PC-3 (cell line): ENCODE results near the gene GEMIN2. TPM values are rescaled to one million over a fixed set of nuclear protein-coding genes. Genes with fewer than 3 reads are reported as not detected.
A peak's percentile ranks its signal among the peaks of the same experiment; 100 is the strongest.

Source experiments
- ATAC-seq: fragments of 200-7000 bp; cut with Tn5 transposase; 2 replicates; pipeline ENCODE4 v1.9.1; 2020; ENCODE audit warnings: mild to moderate bottlenecking, moderate library complexity
- BruUV-seq: library from RNA; stranded (reverse); fragments of 400-500 nt; replicated peaks from 2 replicates; lab custom pipeline; 2021; lab: Mats Ljungman, UMichigan
- CTCF ChIA-PET: fragments of 300-600 bp; sonication (Branson Sonifier 250); formaldehyde crosslinking; loops from one replicate; lab custom pipeline; 2022; ENCODE audit warnings: antibody characterized with exemption; lab: Charles Lee
- POLR2A ChIA-PET: fragments of 300-600 bp; sonication (Branson Sonifier 250); formaldehyde crosslinking; loops from one replicate; lab custom pipeline; 2022; ENCODE audit warnings: antibody characterized with exemption; ENCODE audit not compliant: unreplicated experiment; lab: Charles Lee
- DNase-seq: peaks from one replicate; pipeline ENCODE4 v3.0.0-alpha.2; 2015
- H2AFZ ChIP-seq: fragments of 300-600 bp; sonication (generic); 2 replicates; pipeline ENCODE4 v1.6.0; 2016; ENCODE audit warnings: antibody characterized with exemption, low read length
- H3F3A ChIP-seq: fragments of 300-600 bp; sonication (generic); one replicate; pipeline ENCODE4 v1.6.0; 2017; ENCODE audit warnings: antibody characterized with exemption, low read length, control low read depth, mild to moderate bottlenecking; ENCODE audit not compliant: unreplicated experiment
- H3K27ac ChIP-seq: fragments of 300-600 bp; sonication (generic); 2 replicates; pipeline ENCODE4 v1.5.1; 2016; ENCODE audit warnings: mild to moderate bottlenecking, low read length
- H3K27me3 ChIP-seq: fragments of 300-600 bp; sonication (generic); 2 replicates; pipeline ENCODE4 v1.6.1; 2016; ENCODE audit warnings: low read length, mixed read lengths
- H3K36me3 ChIP-seq: fragments of 300-600 bp; sonication (generic); 2 replicates; pipeline ENCODE4 v1.6.1; 2016; ENCODE audit warnings: low read depth, mixed run types, low read length, mixed read lengths
- H3K4me1 ChIP-seq: fragments of 300-600 bp; sonication (generic); 2 replicates; pipeline ENCODE4 v1.5.1; 2016; ENCODE audit warnings: low read length; ENCODE audit not compliant: insufficient read depth
- H3K4me2 ChIP-seq: fragments of 300-600 bp; sonication (generic); 2 replicates; pipeline ENCODE4 v1.6.0; 2016; ENCODE audit warnings: low read length
- H3K4me3 ChIP-seq: fragments of 300-600 bp; sonication (generic); 2 replicates; pipeline ENCODE4 v1.5.1; 2016; ENCODE audit warnings: mild to moderate bottlenecking, low read length, mixed read lengths
- H3K79me2 ChIP-seq: fragments of 300-600 bp; sonication (generic); 2 replicates; pipeline ENCODE4 v1.6.1; 2017; ENCODE audit warnings: low read length, mixed read lengths
- H3K9ac ChIP-seq: fragments of 300-600 bp; sonication (generic); 2 replicates; pipeline ENCODE4 v1.6.0; 2016; ENCODE audit warnings: mild to moderate bottlenecking, low read length
- H3K9me2 ChIP-seq: fragments of 300-600 bp; sonication (generic); replicated peaks from 2 replicates; pipeline ENCODE4 v1.6.1; 2016; ENCODE audit warnings: mixed run types, low read length, mixed read lengths
- H3K9me3 ChIP-seq: fragments of 300-600 bp; sonication (generic); 2 replicates; pipeline ENCODE4 v1.6.1; 2016; ENCODE audit warnings: low read length, mixed read lengths
- H4K20me1 ChIP-seq: fragments of 300-600 bp; sonication (generic); 2 replicates; pipeline ENCODE4 v1.6.1; 2016; ENCODE audit warnings: low read length, mixed read lengths
- CTCF ChIP-seq: fragments of 300-600 bp; sonication (generic); conservative IDR thresholded peaks from 2 replicates; pipeline ENCODE4 v1.5.1; 2017; ENCODE audit warnings: antibody characterized with exemption, low read depth, mild to moderate bottlenecking, low read length
- EZH2 ChIP-seq: fragments of 300-600 bp; sonication (generic); IDR thresholded peaks from one replicate; pipeline ENCODE4 v1.6.1; 2017; ENCODE audit warnings: antibody characterized with exemption, mild to moderate bottlenecking, low read length; ENCODE audit not compliant: unreplicated experiment
- EZH2phosphoT487 ChIP-seq: fragments of 300-600 bp; sonication (generic); IDR thresholded peaks from 2 replicates; pipeline ENCODE4 v1.6.1; 2018; ENCODE audit warnings: mild to moderate bottlenecking, antibody characterized with exemption, low read length, borderline replicate concordance
- intact Hi-C: fragments of 100-400 bp; cut with micrococcal nuclease; formaldehyde crosslinking; loops from 2 replicates; pipeline ENCODE4 v1.9.0; 2023
- total RNA-seq: library from RNA; depleted of rRNA; stranded (reverse); fragments of >200 nt; gene quantifications from 2 replicates; pipeline ENCODE4 v1.2.3, GENCODE V29; 2014

GEMIN2 gene
- total RNA-seq, 1 experiment from 2014 or later = 48.1 TPM

GRCh38 chr14:39169541-39169900 is 55.4 kb downstream of the GEMIN2 start:
- DNase-seq = no peak
- CTCF ChIA-PET = interaction anchor here (0.7 to 0.8 kb wide), 2 partner anchors 52 to 62 kb away, joined by 4 to 5 read pairs; no protein-coding TSS in a partner anchor

GRCh38 chr14:39173198-39173597 is 59.1 kb downstream of the GEMIN2 start:
- DNase-seq = no peak
- TF ChIP-seq EZH2 (no peak), CTCF (no peak), EZH2phosphoT487 (no peak)
- ChIA-PET POLR2A (no interaction called here), CTCF (no interaction called here)
- Histone ChIP-seq H3K9me2 (no peaks in the 10 kb centered on the region), H3K9ac (no peak overlapping the region), H3K79me2 (peaks cover 51% of the 10 kb centered on the region), H3F3A (no peaks in the 10 kb centered on the region), H3K4me2 (no peak overlapping the region), H3K4me3 (no peak overlapping the region), H3K36me3 (peaks cover 27% of the 10 kb centered on the region), H3K4me1 (peaks cover 26% of the 10 kb centered on the region), H2AFZ (no peak overlapping the region), H3K27ac (no peak overlapping the region), H4K20me1 (peaks cover 25% of the 10 kb centered on the region), H3K27me3 (no peaks in the 10 kb centered on the region), H3K9me3 (no peaks in the 10 kb centered on the region)
- intact Hi-C loops = no loop called here
- BruUV-seq = no TSS peak
- no peak for ATAC-seq

More at GRCh38 chr14:39169541-39169900, 55.4 kb downstream of the GEMIN2 start:
- Histone ChIP-seq H3K9ac (peak overlapping the region; percentile 92), H3K9me3 (no peaks in the 10 kb centered on the region), H3K4me3 (peak overlapping the region; percentile 84), H3F3A (no peaks in the 10 kb centered on the region), H3K4me1 (peaks cover 20% of the 10 kb centered on the region), H2AFZ (peak overlapping the region; percentile 95), H3K36me3 (peaks cover 6% of the 10 kb centered on the region; the same call in 1 of the 2 replicates), H3K79me2 (peaks cover 49% of the 10 kb centered on the region), H3K27me3 (no peaks in the 10 kb centered on the region), H3K4me2 (peak overlapping the region; percentile 87), H3K9me2 (no peaks in the 10 kb centered on the region), H3K27ac (peak overlapping the region; percentile 82), H4K20me1 (no peaks in the 10 kb centered on the region)
- peak; percentile 47 for ATAC-seq
- POLR2A ChIA-PET = interaction anchor here (0.6 to 1.0 kb wide), 7 partner anchors 13 to 135 kb away, joined by 3 to 15 read pairs (median 5); no protein-coding TSS in a partner anchor
- no peak for TF ChIP-seq EZH2
- TF ChIP-seq CTCF = no peak
- no peak for TF ChIP-seq EZH2phosphoT487
- intact Hi-C loops = loop anchor here (5.0 kb wide), 1 partner anchor 258 kb away; no protein-coding TSS in a partner anchor
- no TSS peak for BruUV-seq

- peak within 1 kb of the TSS; percentile 63 for H2AFZ ChIP-seq
- CTCF ChIA-PET = no interaction called here
- H3K9ac ChIP-seq = peak within 1 kb of the TSS; percentile 96
- ATAC-seq = peak; percentile 89
- POLR2A ChIA-PET = interaction anchor here (0.6 kb wide), 1 partner anchor 43 kb away, joined by 3 read pairs; no protein-coding TSS in a partner anchor
- no peaks in the 10 kb centered on the region for H3K9me2 ChIP-seq
- H3K4me2 ChIP-seq = peak within 1 kb of the TSS; percentile 93
- peak within 1 kb of the TSS; percentile 51 for H3K27ac ChIP-seq
- H3K27me3 ChIP-seq = no peaks in the 10 kb centered on the region
- peaks cover 47% of the 10 kb centered on the region for H3K79me2 ChIP-seq
- H3F3A ChIP-seq = no peaks in the 10 kb centered on the region
- H4K20me1 ChIP-seq = peaks cover 29% of the 10 kb centered on the region
- intact Hi-C loops = no loop called here
- TF ChIP-seq EZH2 = no peak
- TF ChIP-seq EZH2phosphoT487 = no peak
- TF ChIP-seq CTCF = no peak
- H3K36me3 ChIP-seq = peaks cover 40% of the 10 kb centered on the region
- TSS peak; percentile 34 for BruUV-seq
- peak; percentile 99 for DNase-seq
- peak within 1 kb of the TSS; percentile 96 for H3K4me3 ChIP-seq
- no peaks in the 10 kb centered on the region for H3K9me3 ChIP-seq
- H3K4me1 ChIP-seq = peaks cover 17% of the 10 kb centered on the region
These were observed 60.7 kb downstream of the GEMIN2 start, which contains the start of gene PNN for GRCh38 chr14:39174560-39175444. PNN (plus strand) TSS chr14:39175254; CDS start chr14:39175280, 26 bp downstream.
